ENCODE data around the gene CACNA1G.

The CACNA1G gene

GRCh38 chr17:50514388-50514787 lies 46.1 kb upstream of the CACNA1G start:
- Histone ChIP-seq H3K4me3 (ENCODE audit: low read depth, low read length, poor library complexity, severe bottlenecking) (no peak overlapping the region), H3K27ac (ENCODE audit: low read depth, low read length, poor library complexity, severe bottlenecking) (no peak overlapping the region), H2AFZ (ENCODE audit: low read length) (no peak overlapping the region), H3K27me3 (ENCODE audit: insufficient read depth, low read length) (peaks cover 4% of the 10 kb centered on the region), H3K9ac (ENCODE audit: low read length) (no peak overlapping the region), H3K4me1 (ENCODE audit: insufficient read depth, low read length, severe bottlenecking) (no peaks in the 10 kb centered on the region), H3K79me2 (ENCODE audit: insufficient read depth, low read length) (no peaks in the 10 kb centered on the region), H3K9me2 (ENCODE audit: low read depth, low read length) (no peaks in the 10 kb centered on the region), H3K36me3 (ENCODE audit: insufficient read depth, low read length) (no peaks in the 10 kb centered on the region), H3K9me3 (ENCODE audit: low read length) (no peaks in the 10 kb centered on the region), H4K20me1 (ENCODE audit: insufficient read depth, low read length) (no peaks in the 10 kb centered on the region), H3K4me2 (ENCODE audit: low read length) (no peak overlapping the region), H3F3A (ENCODE audit: insufficient read depth, low read length) (no peaks in the 10 kb centered on the region)
- TF ChIP-seq EZH2 (IDR thresholded peaks at IDR 0.05; ENCODE audit: borderline replicate concordance, low read length) (no peak), CTCF (IDR thresholded peaks at IDR 0.05; ENCODE audit: low read length) (no peak)

- TF ChIP-seq EZH2 (IDR thresholded peaks at IDR 0.05; ENCODE audit: borderline replicate concordance, low read length) (no peak), CTCF (IDR thresholded peaks at IDR 0.05; ENCODE audit: low read length) (no peak)
- Histone ChIP-seq H3K9me3 (ENCODE audit: low read length) (no peaks in the 10 kb centered on the region), H3K4me1 (ENCODE audit: insufficient read depth, low read length, severe bottlenecking) (no peaks in the 10 kb centered on the region), H3K9ac (ENCODE audit: low read length) (no peak overlapping the region), H3K79me2 (ENCODE audit: insufficient read depth, low read length) (no peaks in the 10 kb centered on the region), H4K20me1 (ENCODE audit: insufficient read depth, low read length) (no peaks in the 10 kb centered on the region), H3K27ac (ENCODE audit: low read depth, low read length, poor library complexity, severe bottlenecking) (no peak overlapping the region), H2AFZ (ENCODE audit: low read length) (no peak overlapping the region), H3K4me3 (ENCODE audit: low read depth, low read length, poor library complexity, severe bottlenecking) (no peak overlapping the region), H3F3A (ENCODE audit: insufficient read depth, low read length) (no peaks in the 10 kb centered on the region), H3K36me3 (ENCODE audit: insufficient read depth, low read length) (no peaks in the 10 kb centered on the region), H3K4me2 (ENCODE audit: low read length) (no peak overlapping the region), H3K9me2 (ENCODE audit: low read depth, low read length) (no peaks in the 10 kb centered on the region), H3K27me3 (ENCODE audit: insufficient read depth, low read length) (peaks cover 4% of the 10 kb centered on the region)
Measured at GRCh38 chr17:50514936-50515702, 45.4 kb upstream of the CACNA1G start.

- Histone ChIP-seq H2AFZ (ENCODE audit: low read length) (no peak overlapping the region), H3K9ac (ENCODE audit: low read length) (no peak overlapping the region), H3K79me2 (ENCODE audit: insufficient read depth, low read length) (no peaks in the 10 kb centered on the region), H3F3A (ENCODE audit: insufficient read depth, low read length) (no peaks in the 10 kb centered on the region), H4K20me1 (ENCODE audit: insufficient read depth, low read length) (no peaks in the 10 kb centered on the region), H3K4me3 (ENCODE audit: low read depth, low read length, poor library complexity, severe bottlenecking) (no peak overlapping the region), H3K36me3 (ENCODE audit: insufficient read depth, low read length) (no peaks in the 10 kb centered on the region), H3K9me2 (ENCODE audit: low read depth, low read length) (no peaks in the 10 kb centered on the region), H3K27me3 (ENCODE audit: insufficient read depth, low read length) (no peaks in the 10 kb centered on the region; the same call in 1 of the 2 replicates), H3K27ac (ENCODE audit: low read depth, low read length, poor library complexity, severe bottlenecking) (no peak overlapping the region), H3K4me1 (ENCODE audit: insufficient read depth, low read length, severe bottlenecking) (no peaks in the 10 kb centered on the region), H3K9me3 (ENCODE audit: low read length) (no peaks in the 10 kb centered on the region), H3K4me2 (ENCODE audit: low read length) (no peak overlapping the region)
- no peak for TF ChIP-seq CTCF (IDR thresholded peaks at IDR 0.05; ENCODE audit: low read length)
- no peak for TF ChIP-seq EZH2 (IDR thresholded peaks at IDR 0.05; ENCODE audit: borderline replicate concordance, low read length)
Measured at GRCh38 chr17:50517011-50517410, 43.5 kb upstream of the CACNA1G start.
